RCC 7860 (cell line): ENCODE results near the gene PRRT4.

Experiments used
- DNase-seq: peaks from one replicate; pipeline ENCODE4 v3.0.0-alpha.2; 2015; ENCODE audit warnings: low spot score
- FAIRE-seq: peaks from 2 replicates; lab custom pipeline; 2012; peaks lifted over from hg19 to GRCh38; lab: Jason Lieb, UNC

Gene PRRT4

GRCh38 chr7:128303643-128304042 is 57.8 kb downstream of the PRRT4 start:
- FAIRE-seq, result no peak
- no peak for DNase-seq

- DNase-seq (no peak), FAIRE-seq (no peak)
These were observed 58.4 kb downstream of the PRRT4 start for GRCh38 chr7:128303133-128303532.

DNA sequence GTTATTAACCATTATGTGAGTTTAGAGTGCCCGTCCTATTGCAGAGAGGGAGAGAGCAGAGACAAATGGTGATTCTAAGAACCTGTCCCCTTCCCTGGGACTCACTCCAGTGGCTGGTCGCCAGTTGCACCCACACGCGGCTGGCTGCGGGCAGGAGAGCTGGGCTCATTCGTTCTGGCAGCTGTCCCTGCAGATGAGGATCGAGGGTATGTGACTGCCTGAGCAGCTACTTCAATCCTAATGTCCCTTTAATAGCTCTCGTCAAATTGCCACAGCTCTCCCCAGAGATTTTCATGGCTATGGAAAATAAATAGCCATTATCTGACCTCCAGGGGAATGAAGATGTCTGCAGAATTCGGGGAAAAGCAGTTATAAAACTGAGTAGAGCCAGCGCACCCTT is 59.4 kb downstream of the PRRT4 start:
- DNase-seq (no peak), FAIRE-seq (no peak)
